PC-3 (cell line): ENCODE data around the gene CD1B.

ENCODE experiments used
- CTCF ChIP-seq: fragments of 300-600 bp; sonication (generic); conservative IDR thresholded peaks from 2 replicates; pipeline ENCODE4 v1.5.1; 2017; ENCODE audit warnings: antibody characterized with exemption, low read depth, mild to moderate bottlenecking, low read length
- EZH2 ChIP-seq: fragments of 300-600 bp; sonication (generic); IDR thresholded peaks from one replicate; pipeline ENCODE4 v1.6.1; 2017; ENCODE audit warnings: antibody characterized with exemption, mild to moderate bottlenecking, low read length; ENCODE audit not compliant: unreplicated experiment
- EZH2phosphoT487 ChIP-seq: fragments of 300-600 bp; sonication (generic); IDR thresholded peaks from 2 replicates; pipeline ENCODE4 v1.6.1; 2018; ENCODE audit warnings: mild to moderate bottlenecking, antibody characterized with exemption, low read length, borderline replicate concordance

DNA sequence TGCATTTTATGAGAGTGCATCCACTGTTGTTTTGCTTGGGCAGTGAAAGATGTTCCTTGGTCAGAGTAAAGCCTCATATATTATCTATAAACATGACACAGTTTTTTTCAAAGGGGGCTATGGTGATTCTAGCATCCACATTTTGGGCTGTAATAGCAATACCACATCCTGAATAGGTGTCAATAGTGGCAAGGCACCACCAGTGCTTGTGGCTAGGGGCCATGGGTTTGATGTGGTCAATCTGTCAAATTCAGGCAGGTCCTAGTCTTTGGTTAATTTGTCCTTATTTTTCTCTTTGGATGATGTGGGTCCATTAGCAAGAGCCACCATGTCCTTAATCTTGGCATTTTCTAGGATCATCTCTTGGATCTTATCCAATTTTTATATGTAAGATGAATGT lies 35.5 kb upstream of the CD1B start:
- no peak for TF ChIP-seq CTCF
- TF ChIP-seq EZH2: no peak
- no peak for TF ChIP-seq EZH2phosphoT487
